WERI-Rb-1 (cell line): ENCODE measurements around the gene KCNK1.

Experiments used
- DNase-seq: peaks from one replicate; pipeline ENCODE4 v3.0.0-alpha.2; 2020
- H3K27ac ChIP-seq: fragments of 250-450 bp; sonication (Bioruptor Pico); 2 replicates; pipeline ENCODE4 v1.5.1; 2020; ENCODE audit warnings: mild to moderate bottlenecking, moderate library complexity
- H3K27me3 ChIP-seq: fragments of 250-450 bp; sonication (Bioruptor Pico); 2 replicates; pipeline ENCODE4 v1.5.1; 2021; ENCODE audit warnings: mild to moderate bottlenecking, low read depth, moderate library complexity; ENCODE audit not compliant: insufficient read depth, severe bottlenecking
- H3K36me3 ChIP-seq: fragments of 250-450 bp; sonication (Bioruptor Pico); 2 replicates; pipeline ENCODE4 v1.5.1; 2020; ENCODE audit warnings: mild to moderate bottlenecking, moderate library complexity
- H3K4me3 ChIP-seq: 2 replicates; pipeline ENCODE4 v1.5.1; 2011; ENCODE audit warnings: low read depth, mild to moderate bottlenecking, control low read depth, low read length
- H3K9me3 ChIP-seq: fragments of 250-450 bp; sonication (Bioruptor Pico); 2 replicates; pipeline ENCODE4 v1.5.1; 2021; ENCODE audit warnings: mild to moderate bottlenecking, moderate library complexity; ENCODE audit not compliant: severe bottlenecking
- TF ChIP-seq, protein P1 (sequence below): IDR thresholded peaks from 2 replicates; pipeline ENCODE4 v1.5.1; 2011; ENCODE audit warnings: low read depth, mild to moderate bottlenecking, control low read depth, inconsistent platforms, low read length

Gene KCNK1

GRCh38 chr1:233624289-233624688 lies 10.4 kb downstream of the KCNK1 start:
- H3K27me3 ChIP-seq, result peaks cover 94% of the 10 kb centered on the region
- no peak overlapping the region for H3K27ac ChIP-seq
- DNase-seq, result no peak
- no peak overlapping the region for H3K4me3 ChIP-seq
- no peaks in the 10 kb centered on the region for H3K36me3 ChIP-seq
- TF ChIP-seq, protein P1, sequence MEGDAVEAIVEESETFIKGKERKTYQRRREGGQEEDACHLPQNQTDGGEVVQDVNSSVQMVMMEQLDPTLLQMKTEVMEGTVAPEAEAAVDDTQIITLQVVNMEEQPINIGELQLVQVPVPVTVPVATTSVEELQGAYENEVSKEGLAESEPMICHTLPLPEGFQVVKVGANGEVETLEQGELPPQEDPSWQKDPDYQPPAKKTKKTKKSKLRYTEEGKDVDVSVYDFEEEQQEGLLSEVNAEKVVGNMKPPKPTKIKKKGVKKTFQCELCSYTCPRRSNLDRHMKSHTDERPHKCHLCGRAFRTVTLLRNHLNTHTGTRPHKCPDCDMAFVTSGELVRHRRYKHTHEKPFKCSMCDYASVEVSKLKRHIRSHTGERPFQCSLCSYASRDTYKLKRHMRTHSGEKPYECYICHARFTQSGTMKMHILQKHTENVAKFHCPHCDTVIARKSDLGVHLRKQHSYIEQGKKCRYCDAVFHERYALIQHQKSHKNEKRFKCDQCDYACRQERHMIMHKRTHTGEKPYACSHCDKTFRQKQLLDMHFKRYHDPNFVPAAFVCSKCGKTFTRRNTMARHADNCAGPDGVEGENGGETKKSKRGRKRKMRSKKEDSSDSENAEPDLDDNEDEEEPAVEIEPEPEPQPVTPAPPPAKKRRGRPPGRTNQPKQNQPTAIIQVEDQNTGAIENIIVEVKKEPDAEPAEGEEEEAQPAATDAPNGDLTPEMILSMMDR, result no peak
- H3K9me3 ChIP-seq, result peaks cover 8% of the 10 kb centered on the region

DNA sequence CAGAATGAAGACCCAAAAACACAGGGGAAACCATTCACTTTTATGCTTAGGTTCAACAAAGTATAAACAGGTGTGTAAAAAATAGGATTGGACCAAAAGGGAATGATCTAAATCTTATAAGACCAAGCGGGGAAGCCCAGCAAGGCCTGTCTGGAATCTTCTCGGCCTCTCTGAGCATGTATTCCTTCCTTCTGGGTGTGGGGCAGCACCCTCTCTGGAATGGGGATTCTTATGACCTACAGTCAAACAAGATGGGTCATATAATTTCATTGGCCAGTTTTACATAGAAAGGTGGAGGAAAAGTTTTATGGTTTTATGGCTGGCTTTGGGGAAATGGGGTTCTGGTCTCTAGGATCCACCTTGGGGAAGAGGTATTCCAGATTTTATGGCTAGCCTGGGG lies 11.2 kb downstream of the KCNK1 start:
- peaks cover 98% of the 10 kb centered on the region for H3K27me3 ChIP-seq
- no peak overlapping the region for H3K27ac ChIP-seq
- DNase-seq, result no peak
- TF ChIP-seq, protein P1, result no peak
- peaks cover 10% of the 10 kb centered on the region for H3K9me3 ChIP-seq
- H3K36me3 ChIP-seq, result no peaks in the 10 kb centered on the region
- no peak overlapping the region for H3K4me3 ChIP-seq

GRCh38 chr1:233625510-233625981 lies 11.6 kb downstream of the KCNK1 start:
- H3K27ac ChIP-seq, result no peak overlapping the region
- DNase-seq, result no peak
- H3K4me3 ChIP-seq, result no peak overlapping the region
- TF ChIP-seq, protein P1, result no peak
- no peaks in the 10 kb centered on the region for H3K36me3 ChIP-seq
- H3K27me3 ChIP-seq, result peaks cover 98% of the 10 kb centered on the region
- peaks cover 11% of the 10 kb centered on the region for H3K9me3 ChIP-seq

- Histone ChIP-seq H3K36me3 (no peaks in the 10 kb centered on the region), H3K4me3 (no peak overlapping the region), H3K27me3 (peaks cover 99% of the 10 kb centered on the region), H3K9me3 (peaks cover 11% of the 10 kb centered on the region), H3K27ac (no peak overlapping the region)
- DNase-seq, result no peak
- TF ChIP-seq, protein P1, result no peak
Observed at GRCh38 chr1:233627376-233627775, 13.5 kb downstream of the KCNK1 start.

DNA sequence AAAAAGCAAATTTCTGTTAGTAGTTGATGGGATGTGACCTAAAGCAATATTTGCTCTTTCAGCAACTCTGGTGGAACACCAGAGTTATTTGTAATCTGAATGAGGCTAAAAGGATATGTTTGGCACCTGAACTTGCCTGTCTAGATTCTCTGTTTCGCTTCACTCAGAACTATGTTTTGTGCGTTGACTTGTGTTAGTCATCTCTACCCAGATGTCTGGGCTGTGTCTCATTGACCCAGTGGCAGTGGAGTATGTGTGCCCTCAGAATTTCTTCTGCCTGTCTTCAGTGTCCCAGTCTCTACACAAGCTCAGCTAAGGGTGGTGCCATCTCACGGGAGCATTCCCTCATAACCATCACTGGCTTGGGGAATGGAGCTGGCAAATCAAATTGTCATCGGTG lies 13.9 kb downstream of the KCNK1 start:
- Histone ChIP-seq H3K27me3 (peaks cover 99% of the 10 kb centered on the region), H3K27ac (no peak overlapping the region), H3K9me3 (peaks cover 11% of the 10 kb centered on the region), H3K4me3 (no peak overlapping the region), H3K36me3 (no peaks in the 10 kb centered on the region)
- TF ChIP-seq, protein P1, result no peak
- DNase-seq, result no peak

- Histone ChIP-seq H3K9me3 (peaks cover 11% of the 10 kb centered on the region), H3K36me3 (no peaks in the 10 kb centered on the region), H3K27ac (no peak overlapping the region), H3K4me3 (no peak overlapping the region), H3K27me3 (peaks cover 96% of the 10 kb centered on the region)
- DNase-seq, result no peak
- TF ChIP-seq, protein P1, result no peak
Observed at GRCh38 chr1:233629305-233629935, 15.5 kb downstream of the KCNK1 start.
